Stimulated activated CD8-positive, alpha-beta memory T cell treated with anti-CD3 and anti-CD28 coated beads, Interleukin-4, amount 100 ng/mL, for 1 hour (primary cell): ENCODE results near the gene TP73.

Experiments used
- DNase-seq, 2 donors: peaks; one replicate each; pipeline ENCODE4 v3.0.0-alpha.2; 2020; ENCODE audit warnings: low read depth in 2 of 2, low spot score in 1 of 2

Gene TP73

GRCh38 chr1:3633344-3634058 lies 18.8 kb upstream of the TP73 start:
- DNase-seq, result no peak

- DNase-seq, result no peak
Measured at GRCh38 chr1:3634059-3634800, 18.1 kb upstream of the TP73 start.

- DNase-seq, result no peak
Measured at GRCh38 chr1:3636080-3636479, 16.2 kb upstream of the TP73 start.

- DNase-seq, result no peak
Measured at GRCh38 chr1:3636531-3636930, 15.8 kb upstream of the TP73 start.

- no peak for DNase-seq
Measured at GRCh38 chr1:3638027-3638426, 14.3 kb upstream of the TP73 start.

GRCh38 chr1:3638676-3639075 lies 13.6 kb upstream of the TP73 start:
- DNase-seq, result no peak

GRCh38 chr1:3639397-3639911 lies 12.9 kb upstream of the TP73 start:
- DNase-seq, result no peak

GRCh38 chr1:3640121-3640837 lies 12.0 kb upstream of the TP73 start:
- DNase-seq, result no peak

GRCh38 chr1:3641046-3641760 lies 11.1 kb upstream of the TP73 start:
- DNase-seq, result no peak

- no peak for DNase-seq
Measured at GRCh38 chr1:3641816-3642215, 10.5 kb upstream of the TP73 start.

- no peak for DNase-seq
Measured at GRCh38 chr1:3642919-3643675, 9.2 kb upstream of the TP73 start.

- DNase-seq, result no peak
Measured at GRCh38 chr1:3644273-3644672, 8.0 kb upstream of the TP73 start.

GRCh38 chr1:3645247-3645646 lies 7.1 kb upstream of the TP73 start:
- no peak for DNase-seq

GRCh38 chr1:3645666-3646355 lies 6.5 kb upstream of the TP73 start:
- DNase-seq, result no peak

- no peak for DNase-seq
Measured at GRCh38 chr1:3646596-3646995, 5.7 kb upstream of the TP73 start.

GRCh38 chr1:3649342-3650247 lies 2.7 kb upstream of the TP73 start, which contains the start of gene WRAP73:
TSS of gene WRAP73 (minus strand) at chr1:3650103. CDS start at chr1:3649999, 104 bp downstream.
- peak; percentile 66 to 77 for DNase-seq

- no peak for DNase-seq
Measured at GRCh38 chr1:3650248-3651025, 1.9 kb upstream of the TP73 start.
